Mesodermal cell (in vitro differentiated cells): ENCODE measurements around the gene CSPG4.

Experiments
- H3K27ac ChIP-seq: 2 replicates; pipeline ENCODE4 v1.7.0; 2013; ENCODE audit warnings: mild to moderate bottlenecking, low read depth, low read length, moderate library complexity; ENCODE audit not compliant: severe bottlenecking
- H3K36me3 ChIP-seq: 2 replicates; pipeline ENCODE4 v1.7.1; 2013; ENCODE audit warnings: mild to moderate bottlenecking, low read length, moderate library complexity; ENCODE audit not compliant: control insufficient read depth, insufficient read depth
- H3K4me1 ChIP-seq: one replicate; pipeline ENCODE4 v1.7.1; 2013; ENCODE audit warnings: mild to moderate bottlenecking, low read length; ENCODE audit not compliant: insufficient read depth, control insufficient read depth, poor library complexity, severe bottlenecking
- H3K4me3 ChIP-seq: 2 replicates; pipeline ENCODE4 v1.7.0; 2013; ENCODE audit warnings: low read length, control low read depth, mild to moderate bottlenecking; ENCODE audit not compliant: insufficient read depth, poor library complexity, severe bottlenecking; ENCODE audit errors: extremely low read depth
- H3K9me3 ChIP-seq: 2 replicates; pipeline ENCODE4 v1.7.1; 2013; ENCODE audit warnings: mild to moderate bottlenecking, low read length, moderate library complexity; ENCODE audit not compliant: control insufficient read depth
- WGBS, 2 experiments: methylation state at CpG; one replicate each; pipeline ENCODE4 v1.1.5; 2013; ENCODE audit warnings: missing lambda C conversion rate in 2 of 2; ENCODE audit not compliant: insufficient coverage in 2 of 2; 5-methylcytosine and 5-hydroxymethylcytosine counted together

Gene CSPG4

DNA sequence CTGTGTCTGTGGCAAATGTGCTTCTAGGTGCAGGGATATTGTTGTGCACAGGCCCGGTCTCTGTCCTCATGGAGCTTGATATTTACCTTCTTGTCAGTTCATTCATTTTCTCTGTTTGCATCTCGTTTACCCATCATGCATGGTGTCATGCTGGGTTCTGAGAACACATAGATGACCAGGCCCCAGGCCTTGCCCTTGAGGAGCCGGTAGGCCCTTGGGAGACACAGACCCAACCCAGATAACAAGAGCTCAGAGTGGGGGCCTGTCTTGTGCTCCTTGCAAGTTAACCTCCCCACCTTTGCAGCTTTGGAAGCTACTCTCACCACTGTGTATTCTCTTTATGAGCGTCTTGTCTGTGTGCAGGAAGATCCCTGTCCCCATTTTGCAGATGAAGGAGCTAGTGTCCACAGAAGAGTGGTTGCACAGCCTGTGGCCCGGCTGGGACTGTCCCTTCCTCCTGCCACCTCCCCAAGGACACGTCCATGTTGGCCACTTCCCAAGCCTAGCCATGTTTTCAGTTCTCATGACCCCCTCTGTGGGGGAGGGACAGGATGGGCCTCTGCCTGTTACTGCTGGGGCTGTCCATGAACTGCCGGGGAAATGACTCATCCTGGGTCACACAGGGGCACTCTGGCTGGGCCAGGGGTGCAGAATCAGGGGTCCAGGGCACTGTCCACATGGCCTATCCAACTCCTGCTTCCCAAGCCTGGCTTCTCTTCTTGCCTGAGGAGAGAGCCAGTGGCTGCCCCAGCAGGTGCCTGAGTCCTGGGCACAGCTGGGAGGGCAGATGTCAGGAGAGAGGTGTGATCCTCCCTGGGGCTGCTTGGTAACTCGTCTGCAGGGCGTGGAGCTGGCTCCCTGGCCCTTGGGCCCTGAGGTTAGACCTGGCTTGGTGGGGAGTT is 61.5 kb downstream of the CSPG4 start:
- peaks cover 42% of the 10 kb centered on the region for H3K4me1 ChIP-seq
- no peaks in the 10 kb centered on the region for H3K9me3 ChIP-seq
- H3K4me3 ChIP-seq, result peak overlapping the region; percentile 24
- 80 to 91% methylated on average over 7 to 9 of the region's 9 CpGs for WGBS, 2 experiments
- H3K27ac ChIP-seq, result no peak overlapping the region
- peaks cover 52% of the 10 kb centered on the region for H3K36me3 ChIP-seq

DNA sequence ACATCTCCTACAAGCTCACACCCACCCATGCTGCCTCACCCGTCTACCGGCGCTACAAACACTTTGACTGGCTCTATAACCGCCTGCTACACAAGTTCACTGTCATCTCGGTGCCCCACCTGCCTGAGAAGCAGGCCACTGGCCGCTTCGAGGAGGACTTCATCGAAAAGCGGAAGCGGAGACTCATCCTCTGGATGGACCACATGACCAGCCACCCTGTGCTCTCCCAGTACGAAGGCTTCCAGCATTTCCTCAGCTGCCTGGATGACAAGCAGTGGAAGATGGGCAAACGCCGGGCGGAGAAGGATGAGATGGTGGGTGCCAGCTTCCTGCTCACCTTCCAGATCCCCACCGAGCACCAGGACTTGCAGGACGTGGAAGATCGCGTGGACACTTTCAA is 62.8 kb downstream of the CSPG4 start:
- peaks cover 41% of the 10 kb centered on the region for H3K36me3 ChIP-seq
- H3K9me3 ChIP-seq, result no peaks in the 10 kb centered on the region
- peaks cover 42% of the 10 kb centered on the region for H3K4me1 ChIP-seq
- peak overlapping the region; percentile 24 for H3K4me3 ChIP-seq
- 95 to 96% methylated on average over 13 to 17 of the region's 18 CpGs for WGBS, 2 experiments
- H3K27ac ChIP-seq, result no peak overlapping the region

DNA sequence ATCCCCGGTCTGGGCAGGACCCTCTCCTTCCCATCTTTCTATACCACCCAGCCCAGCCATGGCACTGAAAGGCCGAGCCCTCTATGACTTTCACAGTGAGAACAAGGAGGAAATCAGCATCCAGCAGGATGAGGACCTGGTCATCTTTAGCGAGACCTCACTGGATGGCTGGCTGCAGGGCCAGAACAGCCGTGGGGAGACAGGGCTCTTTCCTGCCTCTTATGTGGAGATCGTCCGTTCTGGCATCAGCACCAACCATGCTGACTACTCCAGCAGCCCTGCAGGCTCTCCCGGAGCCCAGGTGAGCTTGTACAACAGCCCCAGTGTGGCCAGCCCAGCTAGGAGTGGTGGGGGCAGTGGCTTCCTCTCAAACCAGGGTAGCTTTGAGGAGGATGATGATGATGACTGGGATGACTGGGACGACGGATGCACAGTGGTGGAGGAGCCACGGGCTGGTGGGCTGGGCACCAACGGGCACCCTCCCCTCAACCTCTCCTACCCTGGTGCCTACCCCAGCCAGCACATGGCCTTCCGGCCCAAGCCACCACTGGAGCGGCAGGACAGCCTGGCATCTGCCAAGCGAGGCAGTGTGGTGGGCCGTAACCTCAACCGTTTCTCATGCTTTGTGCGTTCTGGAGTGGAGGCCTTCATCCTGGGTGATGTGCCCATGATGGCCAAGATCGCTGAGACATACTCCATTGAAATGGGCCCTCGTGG is 63.4 kb downstream of the CSPG4 start:
- Histone ChIP-seq H3K9me3 (no peaks in the 10 kb centered on the region), H3K36me3 (peaks cover 35% of the 10 kb centered on the region), H3K4me1 (peaks cover 42% of the 10 kb centered on the region), H3K27ac (peak overlapping the region; percentile 88), H3K4me3 (peak overlapping the region; percentile 68)
- 86 to 87% methylated on average over 16 to 19 of the region's 19 CpGs for WGBS, 2 experiments

DNA sequence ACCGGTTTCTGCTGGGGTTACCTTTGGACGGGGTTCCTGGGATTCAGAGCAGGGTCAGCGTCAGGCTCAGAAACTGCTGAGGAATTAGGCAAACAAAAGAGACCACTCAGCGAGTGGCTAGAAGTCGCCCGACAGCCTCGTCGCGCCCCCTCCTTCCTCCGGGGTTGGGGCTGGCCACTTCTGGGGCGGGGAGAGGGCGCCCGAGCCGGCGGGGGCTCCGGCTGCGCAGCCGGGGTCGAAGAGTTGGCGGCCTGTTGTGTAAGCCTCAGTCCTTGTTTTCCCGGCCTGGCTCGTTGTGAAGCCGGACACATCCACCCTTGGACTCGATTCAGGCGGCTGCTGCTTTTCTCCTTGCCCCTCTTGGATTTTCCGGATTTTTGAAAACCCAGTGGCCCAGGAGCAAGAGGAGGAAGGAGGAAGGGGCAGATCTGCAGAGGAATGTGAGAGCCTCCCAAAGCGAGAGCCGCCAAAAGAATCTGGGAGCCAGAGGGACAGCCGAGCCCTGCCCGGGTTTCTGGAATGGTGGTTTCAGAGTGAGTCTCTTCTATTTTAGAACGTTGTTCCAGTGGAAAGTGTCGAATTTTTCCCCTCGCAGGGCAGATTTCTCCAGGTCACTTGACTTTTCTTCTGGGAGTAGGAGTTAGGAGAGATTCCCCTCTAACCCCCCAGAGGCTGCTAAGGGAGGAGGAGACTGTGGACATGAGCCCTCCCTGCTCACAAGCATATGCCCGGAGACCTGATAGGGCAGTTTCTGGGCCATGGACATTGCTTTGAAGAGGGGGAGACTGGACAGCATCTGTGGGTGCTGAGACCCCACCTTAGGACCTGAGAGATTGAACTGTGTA is 64.3 kb downstream of the CSPG4 start:
- WGBS, 2 experiments, result 2% methylated on average over 32 to 34 of the region's 34 CpGs
- Histone ChIP-seq H3K4me1 (peaks cover 42% of the 10 kb centered on the region), H3K36me3 (peaks cover 29% of the 10 kb centered on the region), H3K9me3 (no peaks in the 10 kb centered on the region), H3K27ac (peak overlapping the region; percentile 88), H3K4me3 (peak overlapping the region; percentile 68)

DNA sequence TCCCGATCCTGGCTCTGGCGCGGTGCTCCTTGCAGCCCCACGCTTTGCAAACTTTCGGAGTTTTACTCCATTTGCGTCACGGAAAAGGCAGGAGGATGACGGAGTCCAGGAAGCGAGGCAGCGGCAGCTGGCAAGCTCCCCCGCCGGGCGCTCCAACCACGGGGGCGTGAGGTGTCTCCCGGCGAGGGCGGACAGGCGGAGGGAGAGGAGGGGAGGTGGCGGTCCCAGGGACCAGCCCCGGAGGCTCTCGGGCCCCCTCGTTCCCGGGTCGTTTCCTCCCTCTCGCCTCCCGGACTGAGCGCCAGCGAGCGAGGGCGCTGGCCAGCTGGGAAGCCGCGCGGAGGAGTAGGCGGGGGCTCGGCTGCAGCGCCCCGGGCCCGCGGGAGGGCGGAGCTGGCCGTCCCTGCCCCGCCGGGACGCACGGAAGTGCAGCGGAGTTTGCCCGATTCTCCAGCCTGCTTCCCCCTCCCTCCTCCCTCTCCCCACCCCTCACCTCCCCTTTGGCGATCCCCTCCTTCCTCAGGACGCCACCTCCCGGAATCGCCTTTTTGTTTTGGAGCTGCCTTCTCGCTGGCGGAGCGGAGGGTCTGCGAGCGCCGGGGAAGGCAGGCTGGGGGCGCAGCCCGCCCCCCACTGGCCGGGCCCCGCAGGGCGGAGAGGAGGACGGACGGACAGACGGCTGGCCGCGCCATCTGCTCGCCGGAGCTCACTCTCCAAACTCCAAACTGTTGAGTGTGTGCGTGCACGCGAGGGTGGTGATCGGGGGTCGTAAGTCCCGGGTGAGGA is 65.1 kb downstream of the CSPG4 start, which contains the start of gene SNX33:
TSS of gene SNX33 (plus strand) at position 543 of the 786 bp plus-strand sequence. CDS start 1,191 bp downstream, outside the sequence.
- 0 to 1% methylated on average over 39 to 43 of the region's 76 CpGs for WGBS, 2 experiments
- peaks cover 34% of the 10 kb centered on the region for H3K4me1 ChIP-seq
- no peaks in the 10 kb centered on the region for H3K9me3 ChIP-seq
- H3K4me3 ChIP-seq, result peak within 1 kb of the TSS; percentile 68
- peak within 1 kb of the TSS; percentile 88 for H3K27ac ChIP-seq
- H3K36me3 ChIP-seq, result peaks cover 25% of the 10 kb centered on the region

DNA sequence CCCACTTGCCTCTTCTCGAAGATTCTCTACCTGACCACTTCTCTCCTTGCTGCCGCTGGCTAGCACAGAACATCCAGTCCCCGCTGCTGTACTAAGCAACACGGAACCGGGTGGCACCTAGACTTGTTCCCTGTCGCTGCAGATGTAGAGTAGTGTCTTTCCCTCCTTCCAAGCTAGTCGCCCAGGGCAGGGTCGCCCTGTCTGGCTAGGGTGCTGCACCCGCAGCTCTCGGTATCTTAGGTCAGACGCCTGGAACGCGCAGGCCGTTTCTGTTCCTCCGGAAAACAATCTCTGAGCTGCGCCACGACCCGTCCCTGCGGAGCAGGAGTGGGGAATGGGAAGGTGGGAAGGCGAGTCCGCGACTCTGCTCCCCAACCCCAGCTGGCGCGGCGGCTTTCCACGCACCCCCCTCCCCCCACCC is 65.7 kb downstream of the CSPG4 start:
- no peaks in the 10 kb centered on the region for H3K9me3 ChIP-seq
- H3K4me1 ChIP-seq, result peaks cover 28% of the 10 kb centered on the region
- peak overlapping the region; percentile 88 for H3K27ac ChIP-seq
- WGBS, 2 experiments, result 2 to 11% methylated on average over 10 to 13 of the region's 26 CpGs
- H3K4me3 ChIP-seq, result peak overlapping the region; percentile 68
- peaks cover 23% of the 10 kb centered on the region for H3K36me3 ChIP-seq

DNA sequence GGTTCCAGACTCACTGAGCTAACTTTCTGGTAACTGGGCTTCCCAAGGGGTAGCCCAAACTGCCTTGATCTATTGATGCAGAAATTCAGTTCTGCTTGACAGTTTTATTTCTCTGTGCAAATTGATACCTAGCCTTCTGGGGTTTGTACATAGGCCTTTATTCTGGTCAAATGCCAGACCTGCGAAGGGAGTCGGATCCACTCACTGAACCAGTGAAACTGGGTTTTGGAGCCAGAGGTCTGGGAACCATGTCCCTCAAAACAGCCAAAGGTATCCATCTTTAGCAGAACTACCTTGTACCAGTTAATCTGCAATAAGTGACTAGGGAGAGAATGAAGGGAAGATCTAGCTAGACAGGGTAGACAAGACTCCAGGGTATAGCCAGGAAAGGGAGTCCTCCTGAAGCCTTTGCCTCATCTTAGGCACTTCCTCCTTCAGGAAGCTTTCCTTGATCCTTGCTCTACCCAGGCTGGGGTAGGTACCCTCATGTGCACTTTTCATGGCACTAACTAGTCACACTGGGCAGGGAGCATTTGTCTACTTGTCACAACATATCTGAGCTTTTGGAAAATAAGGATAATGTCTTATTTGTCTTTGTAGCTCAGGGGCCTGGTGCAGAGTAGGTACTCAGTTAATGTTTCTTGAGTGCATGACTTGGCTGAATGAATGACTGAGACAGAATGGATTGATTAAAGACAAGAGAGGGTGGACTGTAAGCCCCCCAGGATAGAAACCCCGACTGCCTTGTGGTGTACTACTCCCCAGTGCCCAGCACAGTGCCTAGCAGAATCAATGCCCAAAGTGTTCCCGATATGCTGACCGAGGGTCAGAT is 66.3 kb downstream of the CSPG4 start:
- Histone ChIP-seq H3K4me3 (peak overlapping the region; percentile 68), H3K36me3 (peaks cover 19% of the 10 kb centered on the region), H3K4me1 (peaks cover 22% of the 10 kb centered on the region), H3K27ac (peak overlapping the region; percentile 88), H3K9me3 (no peaks in the 10 kb centered on the region)
- WGBS, 2 experiments, result 71 to 78% methylated on average over 4 to 5 of the region's 5 CpGs

DNA sequence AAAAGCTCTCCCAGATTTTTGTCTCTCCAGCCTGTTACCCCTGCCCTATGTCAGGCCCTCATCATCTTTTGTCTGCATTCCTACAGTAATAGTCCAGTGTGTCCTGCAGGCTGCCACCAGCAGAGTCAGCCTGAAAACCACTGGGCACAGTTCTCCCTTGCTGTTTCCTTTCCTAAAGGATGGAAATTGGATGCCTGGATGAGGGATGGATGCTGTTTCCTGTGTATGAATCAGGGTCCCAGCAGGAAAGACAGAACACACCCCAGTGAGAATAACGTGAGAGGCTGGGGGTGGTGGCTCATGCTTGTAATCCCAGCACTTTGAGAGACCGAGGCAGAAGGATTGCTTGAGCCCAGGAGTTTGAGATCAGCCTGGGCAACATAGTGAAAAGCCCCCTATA is 68.3 kb downstream of the CSPG4 start:
- Histone ChIP-seq H3K4me3 (no peak overlapping the region), H3K27ac (no peak overlapping the region), H3K4me1 (peaks cover 5% of the 10 kb centered on the region), H3K9me3 (no peaks in the 10 kb centered on the region), H3K36me3 (peaks cover under 1% of the 10 kb centered on the region)
- WGBS, 2 experiments, result 40 to 69% methylated on average over 1 to 2 of the region's 2 CpGs

DNA sequence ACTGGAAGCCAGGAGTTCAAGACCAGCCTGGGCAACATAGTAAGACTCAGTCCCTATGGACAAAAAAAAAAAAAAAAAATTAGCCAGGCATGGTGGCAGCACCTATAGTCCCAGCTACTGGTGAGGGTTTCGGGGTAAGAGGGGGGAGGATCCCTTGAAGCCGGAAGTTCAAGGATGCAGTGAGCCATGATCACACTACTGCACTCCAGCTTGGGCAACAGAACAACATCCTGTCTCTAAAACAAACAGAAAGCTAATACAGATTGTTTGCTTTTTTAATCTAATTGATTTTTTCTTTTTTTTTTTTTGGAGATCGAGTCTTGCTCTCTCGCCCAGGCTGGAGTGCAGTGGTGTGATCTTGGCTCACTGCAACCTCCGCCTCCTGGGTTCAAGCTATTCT is 71.0 kb downstream of the CSPG4 start:
- Histone ChIP-seq H3K4me3 (no peak overlapping the region), H3K36me3 (peaks cover 5% of the 10 kb centered on the region), H3K27ac (no peak overlapping the region), H3K9me3 (no peaks in the 10 kb centered on the region), H3K4me1 (peaks cover 7% of the 10 kb centered on the region)
- 100% methylated on average over 1 of the region's 5 CpGs; no CpG with 5 or more reads in 1 of the 2 experiments for WGBS, 2 experiments
